Chondrocyte (in vitro differentiated cells): ENCODE results near the gene OR10A2. TPM values are rescaled to one million over a fixed set of nuclear protein-coding genes. Genes with fewer than 3 reads are reported as not detected.

Experiments
- DNase-seq: peaks from one replicate; pipeline ENCODE4 v3.0.0; 2021; ENCODE audit warnings: mixed read lengths, low spot score
- H3K27ac Mint-ChIP-seq: one replicate; pipeline ENCODE4 v1.8.0; 2021; ENCODE audit warnings: mild to moderate bottlenecking, moderate library complexity, mixed read lengths; ENCODE audit not compliant: unreplicated experiment
- H3K27me3 Mint-ChIP-seq: 2 replicates; pipeline ENCODE4 v1.8.0; 2021; ENCODE audit warnings: low read depth, mixed read lengths
- H3K36me3 Mint-ChIP-seq: 2 replicates; pipeline ENCODE4 v1.8.0; 2021; ENCODE audit warnings: low read depth, mixed read lengths
- H3K4me1 Mint-ChIP-seq: 2 replicates; pipeline ENCODE4 v1.8.0; 2021; ENCODE audit warnings: low read depth, mild to moderate bottlenecking, mixed read lengths
- H3K4me3 Mint-ChIP-seq: one replicate; pipeline ENCODE4 v1.8.0; 2021; ENCODE audit warnings: mild to moderate bottlenecking, moderate library complexity, mixed read lengths; ENCODE audit not compliant: unreplicated experiment
- H3K9me3 Mint-ChIP-seq: 2 replicates; pipeline ENCODE4 v1.8.0; 2021; ENCODE audit warnings: low read depth, mixed read lengths
- CTCF ChIP-seq: fragments of 200-600 bp; sonication (generic); IDR thresholded peaks from 2 replicates; pipeline ENCODE4 v1.5.0; 2021; ENCODE audit warnings: antibody characterized with exemption, mild to moderate bottlenecking, moderate library complexity
- total RNA-seq: library from RNA; stranded (reverse); gene quantifications from 3 replicates; pipeline ENCODE4 v1.2.1, GENCODE V29; 2021

The OR10A2 gene
- total RNA-seq, 1 donor from 2014 or later: not detected

GRCh38 chr11:6911378-6911777 is 48.5 kb downstream of the OR10A2 start:
- no peak for TF ChIP-seq CTCF
- Mint-ChIP-seq H3K36me3 (no peaks in the 10 kb centered on the region), H3K4me3 (no peak overlapping the region), H3K9me3 (no peaks in the 10 kb centered on the region), H3K4me1 (no peaks in the 10 kb centered on the region), H3K27me3 (no peaks in the 10 kb centered on the region), H3K27ac (no peak overlapping the region)
- DNase-seq: no peak

- no peaks in the 10 kb centered on the region for H3K36me3 Mint-ChIP-seq
- H3K27ac Mint-ChIP-seq: no peak overlapping the region
- no peak for TF ChIP-seq CTCF
- H3K27me3 Mint-ChIP-seq: no peaks in the 10 kb centered on the region
- H3K4me3 Mint-ChIP-seq: no peak overlapping the region
- no peaks in the 10 kb centered on the region for H3K4me1 Mint-ChIP-seq
- no peaks in the 10 kb centered on the region for H3K9me3 Mint-ChIP-seq
- DNase-seq: no peak
These were observed 49.1 kb downstream of the OR10A2 start for GRCh38 chr11:6911948-6912347.

- Mint-ChIP-seq H3K4me1 (no peaks in the 10 kb centered on the region), H3K27me3 (no peaks in the 10 kb centered on the region), H3K36me3 (no peaks in the 10 kb centered on the region), H3K27ac (no peak overlapping the region), H3K9me3 (peaks cover 6% of the 10 kb centered on the region), H3K4me3 (no peak overlapping the region)
- DNase-seq: no peak
- TF ChIP-seq CTCF: no peak
These were observed 56.8 kb downstream of the OR10A2 start for GRCh38 chr11:6919698-6920097.

GRCh38 chr11:6920702-6921101 is 57.8 kb downstream of the OR10A2 start, which contains the start of gene OR2D3:
OR2D3 (plus strand) TSS chr11:6921002; CDS start chr11:6921002, 0 bp downstream.
- Mint-ChIP-seq H3K4me3 (no peak within 1 kb of the TSS), H3K36me3 (no peaks in the 10 kb centered on the region), H3K9me3 (peaks cover 6% of the 10 kb centered on the region), H3K4me1 (peaks cover 3% of the 10 kb centered on the region), H3K27ac (no peak within 1 kb of the TSS), H3K27me3 (no peaks in the 10 kb centered on the region)
- DNase-seq: no peak
- no peak for TF ChIP-seq CTCF

Other genes with a start within 250 kb of the OR10A2 start
- 89.2 to 103 TPM (median 101 TPM) in 3 replicates for gene TPP1, start 243.6 kb upstream of the OR10A2 start, total RNA-seq
- 33.1 to 34.6 TPM (median 33.4 TPM) in 3 replicates for gene DCHS1, start 207.2 kb upstream of the OR10A2 start, total RNA-seq
- gene MRPL17, start 179.7 kb upstream of the OR10A2 start, total RNA-seq: 45.5 to 79.0 TPM (median 48.6 TPM) in 3 replicates
- 0.07 to 0.21 TPM in 2 of 3 replicates, not detected in the other for gene OR2AG2, start 91.1 kb upstream of the OR10A2 start, total RNA-seq
- not detected in 3 replicates for gene OR2AG1, start 80.0 kb upstream of the OR10A2 start, total RNA-seq
- gene OR6A2, start 63.4 kb upstream of the OR10A2 start, total RNA-seq: 0.19 to 0.23 TPM in 2 of 3 replicates, not detected in the other
- gene OR10A5, start 17.4 kb upstream of the OR10A2 start, total RNA-seq: not detected in 3 replicates
- not detected in 3 replicates for gene OR10A4, start 13.6 kb downstream of the OR10A2 start, total RNA-seq
- not detected in 3 replicates for gene OR2D2, start 29.4 kb downstream of the OR10A2 start, total RNA-seq
- gene OR2D3, start 57.9 kb downstream of the OR10A2 start, total RNA-seq: not detected in 3 replicates
- 2.3 to 2.4 TPM (median 2.4 TPM) in 3 replicates for gene ZNF215, start 63.4 kb downstream of the OR10A2 start, total RNA-seq
- gene ZNF214, start 157.3 kb downstream of the OR10A2 start, total RNA-seq: 1.4 to 3.1 TPM (median 2.5 TPM) in 3 replicates
- gene NLRP14, start 157.4 kb downstream of the OR10A2 start, total RNA-seq: 0.05 TPM in 1 of 3 replicates, not detected in the others
- not detected in 3 replicates for gene RBMXL2, start 225.9 kb downstream of the OR10A2 start, total RNA-seq